Type B pancreatic cell (in vitro differentiated cells): ENCODE measurements around the gene ZNF841. TPM values are rescaled to one million over a fixed set of nuclear protein-coding genes. Genes with fewer than 3 reads are reported as not detected.
A peak's percentile ranks its signal among the peaks of the same experiment; 100 is the strongest.
"Not testable (repeated sequence)": the region's sequence is repeated elsewhere in the genome, so short reads cannot be mapped to it uniquely, and the experiment has no call there.

Experiments
- DNase-seq: peaks from one replicate; pipeline ENCODE4 v3.0.0; 2021; ENCODE audit warnings: mixed read lengths; ENCODE audit not compliant: unreplicated experiment; ENCODE audit errors: extremely low spot score
- H3K27ac Mint-ChIP-seq: 2 replicates; pipeline ENCODE4 v1.8.0; 2021; ENCODE audit warnings: mild to moderate bottlenecking, mixed read lengths
- H3K27me3 Mint-ChIP-seq: 2 replicates; pipeline ENCODE4 v1.8.0; 2021; ENCODE audit warnings: mixed read lengths
- H3K36me3 Mint-ChIP-seq: 2 replicates; pipeline ENCODE4 v1.8.0; 2021; ENCODE audit warnings: mixed read lengths
- H3K4me1 Mint-ChIP-seq: one replicate; pipeline ENCODE4 v1.8.0; 2021; ENCODE audit warnings: mixed read lengths; ENCODE audit not compliant: unreplicated experiment
- H3K4me3 Mint-ChIP-seq: 2 replicates; pipeline ENCODE4 v1.8.0; 2021; ENCODE audit warnings: mild to moderate bottlenecking, mixed read lengths
- H3K9me3 Mint-ChIP-seq: 2 replicates; pipeline ENCODE4 v1.8.0; 2021; ENCODE audit warnings: mixed read lengths
- CTCF ChIP-seq: fragments of 200-600 bp; sonication (generic); conservative IDR thresholded peaks from 2 replicates; pipeline ENCODE4 v1.5.0; 2021; ENCODE audit warnings: antibody characterized with exemption, mild to moderate bottlenecking
- total RNA-seq: library from RNA; stranded (reverse); gene quantifications from 2 replicates; pipeline ENCODE4 v1.2.1, GENCODE V29; 2021; ENCODE audit warnings: low replicate concordance

Gene ZNF841
- total RNA-seq, 1 donor from 2014 or later = 27.7 TPM

- TF ChIP-seq CTCF = no peak
- H3K4me3 Mint-ChIP-seq = peak within 1 kb of the TSS; percentile 97
- peak within 1 kb of the TSS; percentile 99 for H3K27ac Mint-ChIP-seq
- peaks cover 3% of the 10 kb centered on the region for H3K4me1 Mint-ChIP-seq
- peaks cover 15% of the 10 kb centered on the region for H3K9me3 Mint-ChIP-seq
- DNase-seq = peak; percentile 94
- peaks cover 46% of the 10 kb centered on the region for H3K36me3 Mint-ChIP-seq
- no peaks in the 10 kb centered on the region for H3K27me3 Mint-ChIP-seq
These were observed 46.7 kb downstream of the ZNF841 start, which contains the start of gene ZNF432 for GRCh38 chr19:52048555-52049501. Gene ZNF432 (minus strand): TSS chr19:52048838. CDS start chr19:52046868, 1,970 bp downstream.

GRCh38 chr19:52039169-52039568 is 56.4 kb downstream of the ZNF841 start:
- Mint-ChIP-seq H3K36me3 (peaks cover 85% of the 10 kb centered on the region), H3K27me3 (no peaks in the 10 kb centered on the region), H3K9me3 (peaks cover 36% of the 10 kb centered on the region), H3K4me3 (no peak overlapping the region), H3K27ac (no peak overlapping the region), H3K4me1 (no peaks in the 10 kb centered on the region)
- TF ChIP-seq CTCF = no peak
- DNase-seq = no peak

- Mint-ChIP-seq H3K36me3 (peaks cover 76% of the 10 kb centered on the region), H3K4me3 (no peak overlapping the region), H3K4me1 (no peaks in the 10 kb centered on the region), H3K27ac (peak overlapping the region; percentile 23), H3K9me3 (peaks cover 34% of the 10 kb centered on the region), H3K27me3 (no peaks in the 10 kb centered on the region)
- TF ChIP-seq CTCF = no peak
- no peak for DNase-seq
These were observed 61.4 kb downstream of the ZNF841 start for GRCh38 chr19:52034051-52034728.

GRCh38 chr19:52028780-52029123 is 66.8 kb downstream of the ZNF841 start:
- Mint-ChIP-seq H3K9me3 (peaks cover 12% of the 10 kb centered on the region), H3K4me3 (peak overlapping the region; percentile 96), H3K27me3 (no peaks in the 10 kb centered on the region), H3K4me1 (peaks cover 19% of the 10 kb centered on the region), H3K27ac (peak overlapping the region; percentile 98), H3K36me3 (peaks cover 65% of the 10 kb centered on the region)
- no peak for TF ChIP-seq CTCF
- no peak for DNase-seq

GRCh38 chr19:52028027-52028779 is 67.4 kb downstream of the ZNF841 start, which contains the start of gene ZNF614:
Gene ZNF614 (minus strand): TSS chr19:52028379. CDS start chr19:52025745, 2,634 bp downstream.
- H3K27me3 Mint-ChIP-seq = no peaks in the 10 kb centered on the region
- peaks cover 10% of the 10 kb centered on the region for H3K9me3 Mint-ChIP-seq
- H3K4me1 Mint-ChIP-seq = peaks cover 19% of the 10 kb centered on the region
- no peak for TF ChIP-seq CTCF
- peak; percentile 90 for DNase-seq
- peak within 1 kb of the TSS; percentile 98 for H3K27ac Mint-ChIP-seq
- peak within 1 kb of the TSS; percentile 96 for H3K4me3 Mint-ChIP-seq
- peaks cover 65% of the 10 kb centered on the region for H3K36me3 Mint-ChIP-seq

GRCh38 chr19:52026255-52026990 is 69.1 kb downstream of the ZNF841 start:
- not testable (repeated sequence) for H3K27ac Mint-ChIP-seq, DNase-seq, H3K27me3 Mint-ChIP-seq, H3K9me3 Mint-ChIP-seq
- H3K4me3 Mint-ChIP-seq = peak overlapping the region; percentile 96
- H3K4me1 Mint-ChIP-seq = peaks cover 19% of the 10 kb centered on the region
- peaks cover 69% of the 10 kb centered on the region for H3K36me3 Mint-ChIP-seq

- Mint-ChIP-seq H3K4me1 (peaks cover 19% of the 10 kb centered on the region), H3K9me3 (peaks cover 11% of the 10 kb centered on the region), H3K36me3 (peaks cover 78% of the 10 kb centered on the region)
- not testable (repeated sequence) for H3K27me3 Mint-ChIP-seq, DNase-seq, H3K27ac Mint-ChIP-seq, H3K4me3 Mint-ChIP-seq
These were observed 71.1 kb downstream of the ZNF841 start for GRCh38 chr19:52024478-52024877.
